Measurements from ENCODE around the gene ITGB1.

GRCh38 chr10:32943395-32943794, 14.6 kb downstream of the ITGB1 start:
- TF ChIP-seq, protein P1, sequence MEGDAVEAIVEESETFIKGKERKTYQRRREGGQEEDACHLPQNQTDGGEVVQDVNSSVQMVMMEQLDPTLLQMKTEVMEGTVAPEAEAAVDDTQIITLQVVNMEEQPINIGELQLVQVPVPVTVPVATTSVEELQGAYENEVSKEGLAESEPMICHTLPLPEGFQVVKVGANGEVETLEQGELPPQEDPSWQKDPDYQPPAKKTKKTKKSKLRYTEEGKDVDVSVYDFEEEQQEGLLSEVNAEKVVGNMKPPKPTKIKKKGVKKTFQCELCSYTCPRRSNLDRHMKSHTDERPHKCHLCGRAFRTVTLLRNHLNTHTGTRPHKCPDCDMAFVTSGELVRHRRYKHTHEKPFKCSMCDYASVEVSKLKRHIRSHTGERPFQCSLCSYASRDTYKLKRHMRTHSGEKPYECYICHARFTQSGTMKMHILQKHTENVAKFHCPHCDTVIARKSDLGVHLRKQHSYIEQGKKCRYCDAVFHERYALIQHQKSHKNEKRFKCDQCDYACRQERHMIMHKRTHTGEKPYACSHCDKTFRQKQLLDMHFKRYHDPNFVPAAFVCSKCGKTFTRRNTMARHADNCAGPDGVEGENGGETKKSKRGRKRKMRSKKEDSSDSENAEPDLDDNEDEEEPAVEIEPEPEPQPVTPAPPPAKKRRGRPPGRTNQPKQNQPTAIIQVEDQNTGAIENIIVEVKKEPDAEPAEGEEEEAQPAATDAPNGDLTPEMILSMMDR (IDR thresholded peaks at IDR 0.05) = no peak
- no peak for TF ChIP-seq POLR2A (IDR thresholded peaks at IDR 0.05)

Measured in body of pancreas (tissue), 4 donors.